ENCODE data around the gene TRAPPC2. TPM values are rescaled to one million over a fixed set of nuclear protein-coding genes. Genes with fewer than 3 reads are reported as not detected.

The TRAPPC2 gene
- total RNA-seq, result 10 to 100 TPM; 21.6 to 23.2 TPM

DNA sequence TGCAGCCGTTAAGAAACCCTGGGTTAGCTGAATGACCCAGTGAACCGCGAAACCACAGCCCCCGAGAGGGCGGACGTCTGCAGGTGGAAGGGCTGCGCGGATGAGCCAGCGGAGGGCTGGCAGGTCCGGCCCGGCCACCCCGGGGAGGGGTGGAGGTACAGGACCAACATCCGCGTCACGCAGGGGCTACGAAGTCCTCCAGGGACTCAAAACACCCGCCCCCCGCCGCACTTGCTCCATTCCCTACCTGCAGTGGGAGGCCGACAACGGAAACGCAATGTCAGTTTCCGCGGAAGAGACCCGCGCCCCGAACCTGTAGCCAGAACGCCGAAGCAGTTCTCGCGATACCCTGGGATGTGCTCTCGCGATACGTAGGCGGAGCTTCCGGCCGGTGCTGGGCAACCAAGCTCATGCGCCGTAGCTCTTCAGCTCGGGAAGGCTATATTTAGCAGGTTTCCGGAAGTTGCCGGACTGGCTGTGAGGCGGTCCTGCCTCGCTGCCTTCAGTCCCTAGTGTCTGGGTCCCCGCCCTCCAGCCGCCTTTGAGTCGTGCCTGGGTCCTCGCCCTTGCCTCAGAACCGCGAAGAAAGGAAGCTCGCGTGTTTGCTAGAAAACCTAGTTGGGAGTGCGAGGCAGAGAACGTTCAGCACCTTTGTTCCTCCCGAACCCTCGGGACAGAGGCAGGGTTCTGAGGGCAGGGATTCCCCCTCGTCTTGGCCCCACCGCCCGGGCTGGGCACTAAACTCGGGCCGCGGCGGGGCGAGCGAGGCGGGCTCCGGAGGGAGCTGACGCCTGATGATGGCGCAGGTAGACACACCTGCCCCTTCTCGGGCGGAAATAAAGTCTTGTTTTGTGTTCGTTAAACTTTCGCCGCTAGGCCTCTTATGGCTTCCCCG, at the start of gene TRAPPC2, which contains the start of gene OFD1:
Gene TRAPPC2 (minus strand): TSS at position 343 of the 895 bp plus-strand sequence. CDS start 14,657 bp downstream, outside the sequence.
Gene OFD1 (plus strand): TSS at position 471 of the 895 bp plus-strand sequence. CDS start 324 bp downstream, at position 795.
- H3K27me3 Mint-ChIP-seq (ENCODE audit: low read depth), result no peaks in the 10 kb centered on the region
- H3K4me3 Mint-ChIP-seq, result peak within 1 kb of the TSS; percentile 97
- H3K9me3 Mint-ChIP-seq (ENCODE audit: insufficient read depth), result no peaks in the 10 kb centered on the region
- peaks cover 47% of the 10 kb centered on the region for H3K36me3 Mint-ChIP-seq (ENCODE audit: low read depth)
- ChIA-PET CTCF (interaction anchor here (0.7 to 2.5 kb wide), 10 partner anchors 8 to 72 kb away, joined by 3 to 5 read pairs (median 4); no protein-coding TSS in a partner anchor), POLR2A (interaction anchor here (0.6 to 3.5 kb wide), 24 partner anchors 8 to 920 kb away, joined by 3 to 25 read pairs (median 4); partner anchors contain the start of genes GEMIN8, RAB9A and TCEANC)
- ATAC-seq (peak; percentile 98), DNase-seq (peak; percentile 93)
- peak within 1 kb of the TSS; percentile 97 for H3K27ac Mint-ChIP-seq
- peaks cover 46% of the 10 kb centered on the region for H3K4me1 Mint-ChIP-seq (ENCODE audit: low read depth)

DNA sequence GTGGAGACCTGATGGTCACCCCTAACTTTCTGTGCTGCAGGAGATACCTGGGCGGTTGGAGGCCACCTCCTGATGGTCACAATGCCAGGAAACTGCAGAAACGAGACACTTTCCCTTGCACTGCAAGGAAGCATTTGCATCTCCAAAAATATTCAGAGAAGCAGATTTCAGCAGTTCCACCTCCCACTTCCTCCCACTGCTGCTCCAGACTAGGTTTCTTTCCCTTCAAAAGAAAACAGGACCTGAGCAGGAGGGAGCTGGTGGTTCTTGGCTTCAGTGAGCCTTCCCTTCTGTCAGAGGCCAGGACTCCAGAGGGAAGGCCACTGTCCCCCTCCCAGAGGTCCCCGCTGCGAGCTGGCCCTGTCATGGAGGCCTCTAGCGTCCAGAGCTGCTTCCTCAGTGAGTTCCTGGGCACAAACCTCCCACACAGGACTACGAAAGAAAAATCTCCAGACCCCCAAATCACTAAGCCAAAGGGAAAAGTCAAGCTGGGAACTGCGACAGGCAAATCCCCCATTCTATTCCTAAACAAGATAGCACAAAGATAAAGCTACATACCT, 46.5 kb upstream of the TRAPPC2 start:
- H3K36me3 Mint-ChIP-seq (ENCODE audit: low read depth), result peaks cover under 1% of the 10 kb centered on the region
- H3K4me3 Mint-ChIP-seq, result no peak overlapping the region
- DNase-seq, result no peak
- H3K27ac Mint-ChIP-seq, result no peak overlapping the region
- ChIA-PET CTCF (no interaction called here), POLR2A (no interaction called here)
- no peak for ATAC-seq
- no peaks in the 10 kb centered on the region for H3K9me3 Mint-ChIP-seq (ENCODE audit: insufficient read depth)
- H3K4me1 Mint-ChIP-seq (ENCODE audit: low read depth), result no peaks in the 10 kb centered on the region
- H3K27me3 Mint-ChIP-seq (ENCODE audit: low read depth), result no peaks in the 10 kb centered on the region

DNA sequence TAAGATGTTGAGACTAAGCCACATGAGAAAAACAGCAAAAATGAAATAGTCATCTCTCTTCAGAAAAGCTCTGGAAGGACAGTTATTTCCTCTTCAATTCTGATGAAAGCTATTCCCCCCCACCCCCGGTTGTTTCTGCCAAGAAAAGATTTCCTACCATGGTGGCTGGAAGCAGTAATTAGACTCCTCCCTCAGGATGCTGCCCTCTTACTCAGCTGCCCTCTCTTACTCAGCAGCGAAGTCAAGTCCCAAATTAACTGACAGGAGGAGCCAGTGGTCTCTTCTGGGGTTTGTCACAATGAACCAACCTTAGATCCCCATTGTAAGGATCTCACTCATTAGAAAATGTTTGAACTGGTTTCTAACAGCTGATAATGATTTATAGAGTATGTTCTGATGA, 44.5 kb upstream of the TRAPPC2 start:
- Mint-ChIP-seq H3K36me3 (ENCODE audit: low read depth) (peaks cover 12% of the 10 kb centered on the region), H3K4me3 (no peak overlapping the region), H3K9me3 (ENCODE audit: insufficient read depth) (no peaks in the 10 kb centered on the region), H3K27me3 (ENCODE audit: low read depth) (no peaks in the 10 kb centered on the region), H3K4me1 (ENCODE audit: low read depth) (no peaks in the 10 kb centered on the region), H3K27ac (no peak overlapping the region)
- ChIA-PET CTCF (no interaction called here), POLR2A (interaction anchor here (0.6 kb wide), 1 partner anchor 24 kb away, joined by 3 read pairs; no protein-coding TSS in a partner anchor)
- DNase-seq, result no peak
- ATAC-seq, result no peak

DNA sequence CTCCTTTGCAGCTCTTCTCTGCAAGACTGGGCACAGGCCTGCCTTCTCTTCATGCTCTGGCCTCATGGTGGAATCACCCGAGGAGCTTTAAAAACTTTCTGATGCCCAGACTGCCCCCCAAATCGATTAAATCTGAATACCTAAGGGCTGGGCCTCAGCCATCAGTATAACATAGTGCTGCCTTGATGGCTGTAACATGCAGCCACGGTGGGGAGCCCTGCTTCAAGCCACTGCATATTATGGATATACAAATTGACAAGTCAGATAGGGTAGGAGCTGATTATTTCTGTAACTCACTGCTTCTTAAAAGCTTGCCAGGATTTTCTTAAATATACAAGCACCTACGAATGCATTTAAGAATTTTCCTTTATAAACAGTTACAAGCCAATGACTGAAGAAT, 42.0 kb upstream of the TRAPPC2 start:
- H3K36me3 Mint-ChIP-seq (ENCODE audit: low read depth), result peaks cover 18% of the 10 kb centered on the region
- H3K27ac Mint-ChIP-seq, result no peak overlapping the region
- no peak for ATAC-seq
- no peak overlapping the region for H3K4me3 Mint-ChIP-seq
- ChIA-PET POLR2A (no interaction called here), CTCF (no interaction called here)
- DNase-seq, result no peak
- H3K4me1 Mint-ChIP-seq (ENCODE audit: low read depth), result no peaks in the 10 kb centered on the region
- no peaks in the 10 kb centered on the region for H3K27me3 Mint-ChIP-seq (ENCODE audit: low read depth)
- H3K9me3 Mint-ChIP-seq (ENCODE audit: insufficient read depth), result no peaks in the 10 kb centered on the region

DNA sequence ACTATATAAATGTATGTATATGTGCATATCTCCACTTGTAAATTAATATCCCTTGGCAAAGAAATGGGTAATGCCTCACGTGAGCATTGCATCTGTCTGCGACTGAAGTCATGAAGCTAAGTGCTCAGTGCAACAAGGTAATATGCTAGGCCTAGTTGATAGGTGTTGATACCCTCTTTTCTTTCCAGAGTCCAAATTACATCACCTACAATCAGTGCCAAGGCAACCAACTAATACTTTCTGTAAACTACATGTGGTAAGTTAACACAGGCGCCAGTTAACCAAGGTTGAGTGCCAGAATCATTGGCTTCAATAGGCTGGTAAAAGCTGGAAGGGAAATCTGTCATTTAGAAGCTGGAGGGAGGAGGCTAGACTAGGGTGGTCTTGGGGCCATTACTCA, 41.4 kb upstream of the TRAPPC2 start:
- ChIA-PET POLR2A (no interaction called here), CTCF (no interaction called here)
- ATAC-seq, result no peak

DNA sequence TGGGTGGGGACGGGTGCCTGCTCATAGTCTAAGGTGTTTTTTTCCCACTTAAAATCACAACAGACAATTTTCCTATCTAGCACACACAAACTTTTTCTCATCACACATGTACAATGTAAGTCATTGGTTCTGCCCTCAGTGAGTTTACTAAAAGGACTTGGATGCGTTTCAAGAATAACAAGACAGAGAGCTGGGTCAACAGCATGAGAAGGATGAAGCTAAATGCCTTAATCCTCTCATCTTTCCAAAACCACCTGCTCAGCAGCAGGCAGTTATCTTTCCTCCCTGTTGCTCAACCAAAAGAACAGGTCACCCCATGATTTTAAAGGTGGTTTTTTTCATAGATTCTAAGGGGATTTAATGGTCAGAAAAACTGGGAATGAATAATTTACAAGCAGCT, 40.3 kb upstream of the TRAPPC2 start:
- no peak for DNase-seq
- no peak overlapping the region for H3K4me3 Mint-ChIP-seq
- H3K9me3 Mint-ChIP-seq (ENCODE audit: insufficient read depth), result no peaks in the 10 kb centered on the region
- H3K36me3 Mint-ChIP-seq (ENCODE audit: low read depth), result peaks cover 27% of the 10 kb centered on the region
- ChIA-PET POLR2A (interaction anchor here (1.1 kb wide), 1 partner anchor 40 kb away, joined by 3 read pairs; the partner anchor contains the start of gene OFD1), CTCF (no interaction called here)
- peaks cover 6% of the 10 kb centered on the region for H3K4me1 Mint-ChIP-seq (ENCODE audit: low read depth)
- no peak for ATAC-seq
- H3K27ac Mint-ChIP-seq, result no peak overlapping the region
- H3K27me3 Mint-ChIP-seq (ENCODE audit: low read depth), result no peaks in the 10 kb centered on the region

More for the DNA sequence above, 41.4 kb upstream of the TRAPPC2 start:
- Mint-ChIP-seq H3K27me3 (ENCODE audit: low read depth) (no peaks in the 10 kb centered on the region), H3K27ac (no peak overlapping the region), H3K9me3 (ENCODE audit: insufficient read depth) (no peaks in the 10 kb centered on the region), H3K36me3 (ENCODE audit: low read depth) (peaks cover 18% of the 10 kb centered on the region), H3K4me3 (no peak overlapping the region), H3K4me1 (ENCODE audit: low read depth) (no peaks in the 10 kb centered on the region)
- DNase-seq, result no peak

DNA sequence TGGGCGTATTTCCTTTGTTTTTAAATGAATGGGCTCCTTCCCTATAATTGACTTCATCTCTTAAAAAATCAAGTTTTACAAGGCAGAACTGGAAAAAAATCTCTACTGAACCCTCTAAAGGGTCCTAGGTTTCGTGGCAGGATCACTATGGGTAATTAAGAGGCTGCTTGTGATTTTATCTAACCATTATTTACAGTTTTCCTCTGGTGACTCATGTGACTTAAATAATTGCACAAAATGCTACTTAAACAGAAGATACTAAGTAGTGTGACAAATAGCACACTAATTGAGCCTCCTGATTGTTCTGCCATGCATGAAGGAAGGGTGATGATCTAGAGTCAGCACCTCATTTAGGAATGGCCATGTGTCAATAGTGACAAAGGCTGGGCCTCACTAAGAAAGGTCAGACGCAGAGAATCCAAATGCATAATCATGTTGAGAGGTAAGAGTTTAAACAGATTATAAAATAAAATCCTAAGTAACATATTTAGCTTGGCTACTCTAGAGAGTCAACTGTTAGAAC, 35.7 kb upstream of the TRAPPC2 start:
- Mint-ChIP-seq H3K9me3 (ENCODE audit: insufficient read depth) (no peaks in the 10 kb centered on the region), H3K27ac (no peak overlapping the region), H3K4me1 (ENCODE audit: low read depth) (peaks cover 6% of the 10 kb centered on the region), H3K4me3 (no peak overlapping the region), H3K27me3 (ENCODE audit: low read depth) (no peaks in the 10 kb centered on the region), H3K36me3 (ENCODE audit: low read depth) (peaks cover 55% of the 10 kb centered on the region)
- no peak for DNase-seq
- ChIA-PET POLR2A (no interaction called here), CTCF (interaction anchor here (1.5 kb wide), 1 partner anchor 9 kb away, joined by 4 read pairs; no protein-coding TSS in a partner anchor)
- ATAC-seq, result no peak

DNA sequence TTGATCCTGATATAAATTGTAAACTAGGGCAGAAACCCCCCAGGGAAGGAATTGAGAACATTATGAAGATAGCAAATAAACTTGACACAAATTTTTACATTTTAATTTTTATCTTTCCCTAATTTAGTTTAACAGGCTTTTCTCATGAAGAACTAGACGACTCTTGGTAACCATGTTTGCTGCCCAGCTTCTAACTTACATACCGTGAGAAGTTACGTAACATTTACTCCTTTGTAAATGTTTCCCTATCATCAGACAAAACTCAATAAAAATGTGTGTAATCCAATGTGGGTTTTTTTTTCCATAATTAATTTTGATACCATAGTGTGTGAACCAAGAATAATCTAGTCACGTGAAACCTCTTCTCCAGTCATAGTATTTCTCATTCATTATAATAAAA, 34.5 kb upstream of the TRAPPC2 start:
- POLR2A ChIA-PET, result no interaction called here
- H3K27ac Mint-ChIP-seq, result no peak overlapping the region

DNA sequence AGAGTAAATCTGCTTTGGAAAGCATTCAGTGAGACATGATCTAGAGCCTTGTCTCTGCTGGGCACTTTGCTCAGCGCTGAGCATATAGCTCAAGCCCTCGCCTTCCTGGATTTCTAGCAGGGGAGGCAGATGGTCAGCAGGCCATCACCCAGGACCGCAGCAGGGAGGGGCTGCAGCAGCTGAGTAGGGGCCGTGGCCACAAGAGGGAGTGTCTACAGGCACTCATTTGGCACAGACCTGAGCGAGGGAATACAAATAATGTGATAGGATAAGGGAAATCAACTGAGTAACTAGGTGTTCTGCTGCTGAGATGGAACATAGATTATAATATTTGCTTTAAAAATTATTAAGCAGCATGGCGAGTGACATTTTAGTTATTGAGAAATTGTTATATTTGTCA, 30.3 kb upstream of the TRAPPC2 start:
- H3K4me3 Mint-ChIP-seq, result no peak overlapping the region
- peaks cover 39% of the 10 kb centered on the region for H3K36me3 Mint-ChIP-seq (ENCODE audit: low read depth)
- no peak for ATAC-seq
- POLR2A ChIA-PET, result no interaction called here
- H3K27me3 Mint-ChIP-seq (ENCODE audit: low read depth), result no peaks in the 10 kb centered on the region
- H3K4me1 Mint-ChIP-seq (ENCODE audit: low read depth), result no peaks in the 10 kb centered on the region
- no peaks in the 10 kb centered on the region for H3K9me3 Mint-ChIP-seq (ENCODE audit: insufficient read depth)
- CTCF ChIA-PET, result no interaction called here
- no peak overlapping the region for H3K27ac Mint-ChIP-seq
- no peak for DNase-seq

More for the DNA sequence above, 34.5 kb upstream of the TRAPPC2 start:
- Mint-ChIP-seq H3K4me1 (ENCODE audit: low read depth) (peaks cover 6% of the 10 kb centered on the region), H3K27me3 (ENCODE audit: low read depth) (no peaks in the 10 kb centered on the region), H3K36me3 (ENCODE audit: low read depth) (peaks cover 46% of the 10 kb centered on the region), H3K4me3 (no peak overlapping the region), H3K9me3 (ENCODE audit: insufficient read depth) (no peaks in the 10 kb centered on the region)
- CTCF ChIA-PET, result no interaction called here
- DNase-seq (no peak), ATAC-seq (no peak)

DNA sequence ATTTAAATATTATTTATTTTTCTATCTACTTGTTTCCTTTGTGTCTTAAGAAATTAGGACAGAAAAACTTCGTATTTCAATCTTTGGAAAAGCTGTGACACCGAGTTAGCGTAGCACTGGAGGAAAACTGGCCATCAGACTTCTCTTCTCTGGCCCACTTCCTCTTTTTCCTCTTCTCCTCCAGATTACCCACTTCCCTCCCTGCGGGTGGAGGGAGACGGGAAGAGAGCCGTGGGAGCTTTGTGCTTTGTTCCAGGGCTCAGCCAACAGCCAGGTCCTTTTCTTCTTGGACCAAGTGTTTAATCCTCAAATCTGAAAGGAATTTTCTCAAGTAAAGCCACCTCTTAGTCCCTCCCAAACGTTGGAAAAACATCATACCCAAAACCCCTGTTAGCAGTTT, 29.9 kb upstream of the TRAPPC2 start:
- peaks cover 35% of the 10 kb centered on the region for H3K36me3 Mint-ChIP-seq (ENCODE audit: low read depth)
- no peaks in the 10 kb centered on the region for H3K27me3 Mint-ChIP-seq (ENCODE audit: low read depth)
- no peak overlapping the region for H3K4me3 Mint-ChIP-seq
- no peaks in the 10 kb centered on the region for H3K4me1 Mint-ChIP-seq (ENCODE audit: low read depth)
- no peaks in the 10 kb centered on the region for H3K9me3 Mint-ChIP-seq (ENCODE audit: insufficient read depth)
- DNase-seq, result no peak
- no peak overlapping the region for H3K27ac Mint-ChIP-seq
- ChIA-PET CTCF (no interaction called here), POLR2A (no interaction called here)
- no peak for ATAC-seq

DNA sequence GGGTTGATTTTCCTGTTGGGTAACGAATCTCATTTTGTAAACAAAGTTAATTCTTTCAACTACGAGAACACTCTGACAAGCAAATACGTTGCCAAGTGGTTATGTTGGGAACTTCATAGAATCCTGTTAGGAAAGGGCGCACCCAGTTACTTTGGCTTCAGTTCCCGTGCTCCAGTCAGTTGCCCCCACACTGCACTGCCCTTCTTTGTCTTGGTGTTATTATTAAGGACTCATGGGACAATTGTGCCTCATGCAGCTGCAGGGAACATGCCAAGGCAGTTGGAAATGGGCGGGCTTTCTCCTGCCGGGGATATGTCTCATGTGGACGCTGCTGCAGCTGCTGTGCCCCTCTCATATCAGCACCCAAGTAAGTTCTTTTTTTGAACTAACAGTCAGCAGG, 29.1 kb upstream of the TRAPPC2 start:
- Mint-ChIP-seq H3K4me3 (no peak overlapping the region), H3K27me3 (ENCODE audit: low read depth) (no peaks in the 10 kb centered on the region), H3K36me3 (ENCODE audit: low read depth) (peaks cover 30% of the 10 kb centered on the region), H3K9me3 (ENCODE audit: insufficient read depth) (no peaks in the 10 kb centered on the region), H3K27ac (no peak overlapping the region), H3K4me1 (ENCODE audit: low read depth) (no peaks in the 10 kb centered on the region)
- ChIA-PET POLR2A (no interaction called here), CTCF (interaction anchor here (0.9 kb wide), 1 partner anchor 9 kb away, joined by 3 read pairs; no protein-coding TSS in a partner anchor)
- ATAC-seq (no peak), DNase-seq (no peak)

Data from activated CD8-positive, alpha-beta T cell treated with anti-CD3 and anti-CD28 coated beads, Interleukin-2, amount 10 ng/mL, durations not matched to agents 7 days and 5 days (primary cell).